GM19467 (cell line): ENCODE results near the gene CEP152.

ENCODE experiments used
- ATAC-seq: cut with Tn5 transposase; IDR thresholded peaks from one replicate; pipeline ENCODE4 v1.9.1; 2021; ENCODE audit warnings: mild to moderate bottlenecking, moderate library complexity; ENCODE audit not compliant: unreplicated experiment

The CEP152 gene

GRCh38 chr15:48708641-48709040, 102.2 kb downstream of the CEP152 start:
- ATAC-seq = no peak

DNA sequence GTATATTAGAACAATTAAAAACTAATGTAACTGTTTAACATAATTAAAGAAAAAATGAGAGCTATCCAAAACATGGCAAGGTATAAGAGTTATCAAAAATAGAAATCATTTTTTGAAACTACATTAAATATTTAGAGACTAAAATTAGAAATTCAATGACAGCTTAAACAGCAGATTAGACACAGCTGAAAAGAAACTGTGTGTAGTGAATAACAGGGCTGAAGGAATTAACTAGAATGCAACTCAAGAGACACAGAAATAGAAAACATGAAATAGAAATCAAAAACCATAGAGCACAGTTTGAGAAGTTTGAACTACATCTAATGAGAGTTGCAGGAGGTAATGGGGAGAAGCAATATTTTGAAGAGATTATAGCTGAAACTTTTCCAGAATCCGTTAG, 105.5 kb downstream of the CEP152 start:
- no peak for ATAC-seq

- ATAC-seq = no peak
Measured at GRCh38 chr15:48703544-48703943, 107.3 kb downstream of the CEP152 start.

GRCh38 chr15:48702569-48703236, 108.2 kb downstream of the CEP152 start:
- ATAC-seq = no peak

GRCh38 chr15:48696627-48697312, 114.1 kb downstream of the CEP152 start:
- ATAC-seq = no peak

GRCh38 chr15:48695827-48696573, 114.9 kb downstream of the CEP152 start:
- no peak for ATAC-seq

GRCh38 chr15:48695088-48695826, 115.6 kb downstream of the CEP152 start:
- no peak for ATAC-seq

DNA sequence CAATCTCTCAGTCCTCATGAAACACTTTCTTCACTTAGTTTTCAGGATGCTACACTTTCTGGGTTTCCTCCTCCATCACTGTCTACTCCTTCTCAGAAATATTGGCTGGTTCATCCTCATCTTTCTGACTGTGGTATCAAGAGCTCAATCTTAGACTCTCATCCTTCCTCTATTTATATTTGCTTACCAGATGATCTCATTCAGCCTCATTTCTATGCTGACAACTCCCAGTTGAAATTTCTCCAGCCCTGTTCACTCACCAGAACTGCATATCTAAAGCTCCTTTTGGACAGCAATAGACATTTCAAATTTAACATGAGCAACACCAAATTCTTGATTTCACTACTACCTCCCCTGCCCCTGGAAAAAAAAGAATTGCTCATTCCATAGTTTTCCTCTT, 117.4 kb downstream of the CEP152 start:
- ATAC-seq = no peak

GRCh38 chr15:48688493-48688892, 122.4 kb downstream of the CEP152 start:
- no peak for ATAC-seq
